ENCODE data around the gene AKAP6.

AKAP6 gene

DNA sequence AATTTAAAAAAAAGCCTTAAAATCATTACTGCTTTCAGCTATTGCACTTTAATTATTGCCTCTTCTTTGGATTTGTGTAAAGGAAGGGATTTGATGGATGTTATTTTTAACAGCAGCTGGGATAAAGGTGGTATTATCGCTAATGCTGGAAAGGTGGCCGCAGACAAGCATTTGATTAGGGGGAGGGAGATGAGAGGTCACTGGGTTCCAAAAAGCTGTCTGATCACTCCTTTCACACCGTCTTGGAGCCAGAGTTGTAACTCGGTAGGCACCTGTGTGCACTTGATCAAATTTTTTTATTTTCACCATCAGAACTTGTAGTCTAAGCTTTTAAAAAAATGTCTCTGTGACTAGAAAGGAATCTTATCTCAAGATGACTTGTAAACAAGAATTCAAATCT, 99.8 kb downstream of the AKAP6 start:
- no peak for DNase-seq
- H3K4me3 ChIP-seq (ENCODE audit: insufficient read depth, low read depth, low read length, poor library complexity, severe bottlenecking) = no peak overlapping the region
- H3K4me1 ChIP-seq (ENCODE audit: control insufficient read depth, insufficient read depth, low read length, poor library complexity, severe bottlenecking) = no peaks in the 10 kb centered on the region
- no peaks in the 10 kb centered on the region for H3K36me3 ChIP-seq (ENCODE audit: control insufficient read depth, insufficient read depth, low read length)
- no peak overlapping the region for H3K27ac ChIP-seq (ENCODE audit: insufficient read depth, low read length, poor library complexity, severe bottlenecking)
- H3K27me3 ChIP-seq (replicated peaks; ENCODE audit: control insufficient read depth, insufficient read depth, low read length, poor library complexity, severe bottlenecking) = no peaks in the 10 kb centered on the region
- H3K9me3 ChIP-seq (ENCODE audit: control insufficient read depth, low read length) = no peaks in the 10 kb centered on the region

DNA sequence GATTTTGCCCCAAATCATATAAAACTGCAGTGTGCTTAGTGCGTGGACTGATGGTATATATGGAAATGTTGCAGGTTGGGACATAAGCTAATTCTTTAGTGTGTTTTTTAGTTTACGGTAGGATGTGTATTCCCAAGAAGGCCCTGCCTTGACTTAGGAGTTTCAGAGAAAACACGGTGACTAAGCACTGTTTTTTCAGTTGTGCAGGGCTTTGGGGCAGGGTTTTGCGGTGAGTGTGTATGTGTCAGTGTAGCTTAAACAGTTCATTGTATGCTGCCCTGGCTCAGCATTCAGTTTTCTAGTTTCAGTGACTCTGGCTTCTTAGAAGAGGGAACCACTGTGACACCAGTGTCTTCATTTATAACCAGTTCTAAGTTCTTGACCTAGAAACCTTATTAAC, 101.2 kb downstream of the AKAP6 start:
- no peak for DNase-seq
- H3K4me1 ChIP-seq (ENCODE audit: control insufficient read depth, insufficient read depth, low read length, poor library complexity, severe bottlenecking) = no peaks in the 10 kb centered on the region
- no peaks in the 10 kb centered on the region for H3K9me3 ChIP-seq (ENCODE audit: control insufficient read depth, low read length)
- H3K36me3 ChIP-seq (ENCODE audit: control insufficient read depth, insufficient read depth, low read length) = no peaks in the 10 kb centered on the region
- H3K27ac ChIP-seq (ENCODE audit: insufficient read depth, low read length, poor library complexity, severe bottlenecking) = no peak overlapping the region
- H3K4me3 ChIP-seq (ENCODE audit: insufficient read depth, low read depth, low read length, poor library complexity, severe bottlenecking) = no peak overlapping the region
- H3K27me3 ChIP-seq (replicated peaks; ENCODE audit: control insufficient read depth, insufficient read depth, low read length, poor library complexity, severe bottlenecking) = no peaks in the 10 kb centered on the region

GRCh38 chr14:32432813-32433538, 103.9 kb downstream of the AKAP6 start:
- no peaks in the 10 kb centered on the region for H3K4me1 ChIP-seq (ENCODE audit: control insufficient read depth, insufficient read depth, low read length, poor library complexity, severe bottlenecking)
- no peaks in the 10 kb centered on the region for H3K9me3 ChIP-seq (ENCODE audit: control insufficient read depth, low read length)
- DNase-seq = no peak
- no peak overlapping the region for H3K4me3 ChIP-seq (ENCODE audit: insufficient read depth, low read depth, low read length, poor library complexity, severe bottlenecking)
- H3K27ac ChIP-seq (ENCODE audit: insufficient read depth, low read length, poor library complexity, severe bottlenecking) = no peak overlapping the region
- no peaks in the 10 kb centered on the region for H3K36me3 ChIP-seq (ENCODE audit: control insufficient read depth, insufficient read depth, low read length)
- H3K27me3 ChIP-seq (replicated peaks; ENCODE audit: control insufficient read depth, insufficient read depth, low read length, poor library complexity, severe bottlenecking) = no peaks in the 10 kb centered on the region

GRCh38 chr14:32434180-32434579, 105.1 kb downstream of the AKAP6 start:
- Histone ChIP-seq H3K36me3 (ENCODE audit: control insufficient read depth, insufficient read depth, low read length) (no peaks in the 10 kb centered on the region), H3K4me3 (ENCODE audit: insufficient read depth, low read depth, low read length, poor library complexity, severe bottlenecking) (no peak overlapping the region), H3K4me1 (ENCODE audit: control insufficient read depth, insufficient read depth, low read length, poor library complexity, severe bottlenecking) (no peaks in the 10 kb centered on the region), H3K27me3 (replicated peaks; ENCODE audit: control insufficient read depth, insufficient read depth, low read length, poor library complexity, severe bottlenecking) (no peaks in the 10 kb centered on the region), H3K9me3 (ENCODE audit: control insufficient read depth, low read length) (no peaks in the 10 kb centered on the region), H3K27ac (ENCODE audit: insufficient read depth, low read length, poor library complexity, severe bottlenecking) (no peak overlapping the region)
- no peak for DNase-seq

GRCh38 chr14:32434880-32435279, 105.8 kb downstream of the AKAP6 start:
- Histone ChIP-seq H3K36me3 (ENCODE audit: control insufficient read depth, insufficient read depth, low read length) (no peaks in the 10 kb centered on the region), H3K9me3 (ENCODE audit: control insufficient read depth, low read length) (no peaks in the 10 kb centered on the region), H3K4me3 (ENCODE audit: insufficient read depth, low read depth, low read length, poor library complexity, severe bottlenecking) (no peak overlapping the region), H3K4me1 (ENCODE audit: control insufficient read depth, insufficient read depth, low read length, poor library complexity, severe bottlenecking) (no peaks in the 10 kb centered on the region), H3K27ac (ENCODE audit: insufficient read depth, low read length, poor library complexity, severe bottlenecking) (no peak overlapping the region), H3K27me3 (replicated peaks; ENCODE audit: control insufficient read depth, insufficient read depth, low read length, poor library complexity, severe bottlenecking) (no peaks in the 10 kb centered on the region)
- DNase-seq = no peak

- no peak overlapping the region for H3K27ac ChIP-seq (ENCODE audit: insufficient read depth, low read length, poor library complexity, severe bottlenecking)
- H3K36me3 ChIP-seq (ENCODE audit: control insufficient read depth, insufficient read depth, low read length) = no peaks in the 10 kb centered on the region
- H3K27me3 ChIP-seq (replicated peaks; ENCODE audit: control insufficient read depth, insufficient read depth, low read length, poor library complexity, severe bottlenecking) = no peaks in the 10 kb centered on the region
- H3K4me1 ChIP-seq (ENCODE audit: control insufficient read depth, insufficient read depth, low read length, poor library complexity, severe bottlenecking) = no peaks in the 10 kb centered on the region
- DNase-seq = no peak
- H3K9me3 ChIP-seq (ENCODE audit: control insufficient read depth, low read length) = no peaks in the 10 kb centered on the region
- H3K4me3 ChIP-seq (ENCODE audit: insufficient read depth, low read depth, low read length, poor library complexity, severe bottlenecking) = no peak overlapping the region
These were observed 106.3 kb downstream of the AKAP6 start for GRCh38 chr14:32435411-32435810.

- Histone ChIP-seq H3K27ac (ENCODE audit: insufficient read depth, low read length, poor library complexity, severe bottlenecking) (no peak overlapping the region), H3K4me3 (ENCODE audit: insufficient read depth, low read depth, low read length, poor library complexity, severe bottlenecking) (no peak overlapping the region), H3K27me3 (replicated peaks; ENCODE audit: control insufficient read depth, insufficient read depth, low read length, poor library complexity, severe bottlenecking) (no peaks in the 10 kb centered on the region), H3K4me1 (ENCODE audit: control insufficient read depth, insufficient read depth, low read length, poor library complexity, severe bottlenecking) (no peaks in the 10 kb centered on the region), H3K9me3 (ENCODE audit: control insufficient read depth, low read length) (no peaks in the 10 kb centered on the region), H3K36me3 (ENCODE audit: control insufficient read depth, insufficient read depth, low read length) (no peaks in the 10 kb centered on the region)
- DNase-seq = no peak
These were observed 107.9 kb downstream of the AKAP6 start for GRCh38 chr14:32436993-32437392.

GRCh38 chr14:32438517-32438916, 109.4 kb downstream of the AKAP6 start:
- no peaks in the 10 kb centered on the region for H3K27me3 ChIP-seq (replicated peaks; ENCODE audit: control insufficient read depth, insufficient read depth, low read length, poor library complexity, severe bottlenecking)
- no peak for DNase-seq

GRCh38 chr14:32443890-32444661, 115.0 kb downstream of the AKAP6 start:
- Histone ChIP-seq H3K4me1 (ENCODE audit: control insufficient read depth, insufficient read depth, low read length, poor library complexity, severe bottlenecking) (no peaks in the 10 kb centered on the region), H3K9me3 (ENCODE audit: control insufficient read depth, low read length) (no peaks in the 10 kb centered on the region)
- no peak for DNase-seq

More at GRCh38 chr14:32438517-32438916, 109.4 kb downstream of the AKAP6 start:
- no peaks in the 10 kb centered on the region for H3K4me1 ChIP-seq (ENCODE audit: control insufficient read depth, insufficient read depth, low read length, poor library complexity, severe bottlenecking)
- no peak overlapping the region for H3K4me3 ChIP-seq (ENCODE audit: insufficient read depth, low read depth, low read length, poor library complexity, severe bottlenecking)
- no peaks in the 10 kb centered on the region for H3K36me3 ChIP-seq (ENCODE audit: control insufficient read depth, insufficient read depth, low read length)
- no peaks in the 10 kb centered on the region for H3K9me3 ChIP-seq (ENCODE audit: control insufficient read depth, low read length)
- no peak overlapping the region for H3K27ac ChIP-seq (ENCODE audit: insufficient read depth, low read length, poor library complexity, severe bottlenecking)

GRCh38 chr14:32447371-32447770, 118.3 kb downstream of the AKAP6 start:
- no peak overlapping the region for H3K27ac ChIP-seq (ENCODE audit: insufficient read depth, low read length, poor library complexity, severe bottlenecking)

More at GRCh38 chr14:32443890-32444661, 115.0 kb downstream of the AKAP6 start:
- Histone ChIP-seq H3K27me3 (replicated peaks; ENCODE audit: control insufficient read depth, insufficient read depth, low read length, poor library complexity, severe bottlenecking) (no peaks in the 10 kb centered on the region), H3K27ac (ENCODE audit: insufficient read depth, low read length, poor library complexity, severe bottlenecking) (no peak overlapping the region), H3K36me3 (ENCODE audit: control insufficient read depth, insufficient read depth, low read length) (no peaks in the 10 kb centered on the region), H3K4me3 (ENCODE audit: insufficient read depth, low read depth, low read length, poor library complexity, severe bottlenecking) (no peak overlapping the region)

More at GRCh38 chr14:32447371-32447770, 118.3 kb downstream of the AKAP6 start:
- Histone ChIP-seq H3K9me3 (ENCODE audit: control insufficient read depth, low read length) (no peaks in the 10 kb centered on the region), H3K4me3 (ENCODE audit: insufficient read depth, low read depth, low read length, poor library complexity, severe bottlenecking) (no peak overlapping the region), H3K27me3 (replicated peaks; ENCODE audit: control insufficient read depth, insufficient read depth, low read length, poor library complexity, severe bottlenecking) (no peaks in the 10 kb centered on the region), H3K4me1 (ENCODE audit: control insufficient read depth, insufficient read depth, low read length, poor library complexity, severe bottlenecking) (no peaks in the 10 kb centered on the region), H3K36me3 (ENCODE audit: control insufficient read depth, insufficient read depth, low read length) (no peaks in the 10 kb centered on the region)
- DNase-seq = no peak

Data from effector memory CD4-positive, alpha-beta T cell (primary cell).